OCI-LY7 (cell line): ENCODE data around the gene NOL8. TPM values are rescaled to one million over a fixed set of nuclear protein-coding genes. Genes with fewer than 3 reads are reported as not detected.
A peak's percentile ranks its signal among the peaks of the same experiment; 100 is the strongest.

Experiments
- BruUV-seq: library from RNA; stranded (reverse); fragments of 400-500 nt; replicated peaks from 2 replicates; lab custom pipeline; 2021; lab: Mats Ljungman, UMichigan
- CTCF ChIA-PET: fragments of 300-600 bp; sonication (Branson Sonifier 250); formaldehyde crosslinking; loops from one replicate; lab custom pipeline; 2022; ENCODE audit warnings: antibody characterized with exemption; ENCODE audit not compliant: unreplicated experiment; lab: Charles Lee
- POLR2A ChIA-PET: fragments of 300-600 bp; sonication (Branson Sonifier 250); formaldehyde crosslinking; loops from one replicate; lab custom pipeline; 2022; ENCODE audit warnings: antibody characterized with exemption; lab: Charles Lee
- DNase-seq: peaks from one replicate; pipeline ENCODE4 v3.0.0-alpha.2; 2015; ENCODE audit warnings: low spot score
- H2AFZ ChIP-seq: fragments of 200-600 bp; sonication (generic), shearing (Covaris generic); 2 replicates; pipeline ENCODE4 v1.6.1; 2014; ENCODE audit warnings: mild to moderate bottlenecking, antibody characterized with exemption, low read length, moderate library complexity
- H3K27ac ChIP-seq: fragments of 200-600 bp; sonication (generic); 2 replicates; pipeline ENCODE4 v1.5.1; 2014; ENCODE audit warnings: mixed run types, low read depth, mild to moderate bottlenecking, moderate library complexity, low read length, inconsistent platforms; ENCODE audit not compliant: poor library complexity, severe bottlenecking
- H3K36me3 ChIP-seq: fragments of 200-600 bp; sonication (generic); 2 replicates; pipeline ENCODE4 v1.6.1; 2014; ENCODE audit warnings: mild to moderate bottlenecking, antibody characterized with exemption, low read length, moderate library complexity, mixed read lengths; ENCODE audit not compliant: insufficient read depth
- H3K4me1 ChIP-seq: fragments of 200-600 bp; sonication (generic); 2 replicates; pipeline ENCODE4 v1.5.1; 2014; ENCODE audit warnings: mild to moderate bottlenecking, low read length; ENCODE audit not compliant: insufficient read depth, poor library complexity, severe bottlenecking
- H3K4me2 ChIP-seq: fragments of 200-600 bp; sonication (generic); 2 replicates; pipeline ENCODE4 v1.6.1; 2014; ENCODE audit warnings: mild to moderate bottlenecking, low read length
- H3K4me3 ChIP-seq: fragments of 200-600 bp; sonication (generic); 2 replicates; pipeline ENCODE4 v1.5.1; 2014; ENCODE audit warnings: mild to moderate bottlenecking, low read depth, low read length; ENCODE audit not compliant: poor library complexity, severe bottlenecking
- H3K79me2 ChIP-seq: fragments of 200-600 bp; sonication (generic); 2 replicates; pipeline ENCODE4 v1.6.1; 2016; ENCODE audit warnings: low read depth, mild to moderate bottlenecking, low read length, moderate library complexity, mixed read lengths; ENCODE audit not compliant: insufficient read depth
- H3K9me2 ChIP-seq: fragments of 200-600 bp; sonication (generic); 2 replicates; pipeline ENCODE4 v1.6.1; 2016; ENCODE audit warnings: mild to moderate bottlenecking, low read length, mixed read lengths; ENCODE audit not compliant: insufficient read depth
- H3K9me3 ChIP-seq: fragments of 200-600 bp; sonication (generic); 2 replicates; pipeline ENCODE4 v1.6.1; 2014; ENCODE audit warnings: mild to moderate bottlenecking, mixed run types, low read length, mixed read lengths
- H4K20me1 ChIP-seq: fragments of 200-600 bp; sonication (generic); 2 replicates; pipeline ENCODE4 v1.6.1; 2014; ENCODE audit warnings: mild to moderate bottlenecking, antibody characterized with exemption, low read length, moderate library complexity, mixed read lengths; ENCODE audit not compliant: insufficient read depth
- EZH2phosphoT487 ChIP-seq: fragments of 200-600 bp; sonication (generic); IDR thresholded peaks from 2 replicates; pipeline ENCODE4 v1.6.1; 2018; ENCODE audit warnings: low read depth, borderline replicate concordance, mild to moderate bottlenecking, mixed run types, antibody characterized with exemption, low read length, moderate library complexity, mixed read lengths
- intact Hi-C: fragments of 100-400 bp; cut with micrococcal nuclease; formaldehyde crosslinking; loops from one replicate; pipeline ENCODE4 v1.10.0; 2022; ENCODE audit not compliant: unreplicated experiment
- total RNA-seq, 2 experiments: library from RNA; depleted of rRNA in 1 of 2; stranded (reverse); fragments of >200 nt in 1 of 2; shearing (Covaris generic) in 1 of 2; gene quantifications; 2 replicates each; pipeline ENCODE4 v1.2.3, GENCODE V29; 2014 to 2022
- TF ChIP-seq, protein P1 (sequence below): fragments of 200-600 bp; sonication (generic); conservative IDR thresholded peaks from 2 replicates; pipeline ENCODE4 v1.5.1; 2014; ENCODE audit warnings: mild to moderate bottlenecking, antibody characterized with exemption, low read length, moderate library complexity, mixed read lengths

Gene NOL8
- total RNA-seq, 2 experiments from 2014 or later, result 29.3 to 63.6 TPM

DNA sequence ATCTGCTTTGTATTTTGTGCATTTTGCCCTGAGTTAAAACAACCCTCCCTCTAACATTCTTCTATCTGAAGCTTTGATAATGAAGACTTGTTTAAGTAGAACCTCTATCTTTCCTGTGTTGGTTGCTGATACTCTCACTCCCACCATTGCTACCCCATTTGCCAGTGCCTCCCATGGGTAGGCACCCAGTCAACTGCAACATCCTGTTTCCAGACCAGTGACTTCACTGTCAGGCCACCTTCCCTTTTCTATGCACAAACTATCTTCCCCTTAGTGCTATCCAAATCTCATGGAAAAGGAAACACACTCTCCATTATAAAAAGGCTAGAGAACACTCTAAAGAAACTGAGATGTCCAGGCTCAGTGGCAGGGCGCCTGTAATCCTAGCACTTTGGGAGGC lies 26.0 kb downstream of the NOL8 start:
- H3K4me1 ChIP-seq, result peaks cover 59% of the 10 kb centered on the region
- peaks cover 44% of the 10 kb centered on the region; the same call in 1 of the 2 replicates for H3K79me2 ChIP-seq
- H3K27ac ChIP-seq, result peak overlapping the region; percentile 81
- POLR2A ChIA-PET, result interaction anchor here (0.6 to 1.3 kb wide), 3 partner anchors 10 to 148 kb away, joined by 3 to 5 read pairs (median 4); no protein-coding TSS in a partner anchor
- no peaks in the 10 kb centered on the region for H4K20me1 ChIP-seq
- TF ChIP-seq EZH2phosphoT487, result no peak
- TF ChIP-seq, protein P1, sequence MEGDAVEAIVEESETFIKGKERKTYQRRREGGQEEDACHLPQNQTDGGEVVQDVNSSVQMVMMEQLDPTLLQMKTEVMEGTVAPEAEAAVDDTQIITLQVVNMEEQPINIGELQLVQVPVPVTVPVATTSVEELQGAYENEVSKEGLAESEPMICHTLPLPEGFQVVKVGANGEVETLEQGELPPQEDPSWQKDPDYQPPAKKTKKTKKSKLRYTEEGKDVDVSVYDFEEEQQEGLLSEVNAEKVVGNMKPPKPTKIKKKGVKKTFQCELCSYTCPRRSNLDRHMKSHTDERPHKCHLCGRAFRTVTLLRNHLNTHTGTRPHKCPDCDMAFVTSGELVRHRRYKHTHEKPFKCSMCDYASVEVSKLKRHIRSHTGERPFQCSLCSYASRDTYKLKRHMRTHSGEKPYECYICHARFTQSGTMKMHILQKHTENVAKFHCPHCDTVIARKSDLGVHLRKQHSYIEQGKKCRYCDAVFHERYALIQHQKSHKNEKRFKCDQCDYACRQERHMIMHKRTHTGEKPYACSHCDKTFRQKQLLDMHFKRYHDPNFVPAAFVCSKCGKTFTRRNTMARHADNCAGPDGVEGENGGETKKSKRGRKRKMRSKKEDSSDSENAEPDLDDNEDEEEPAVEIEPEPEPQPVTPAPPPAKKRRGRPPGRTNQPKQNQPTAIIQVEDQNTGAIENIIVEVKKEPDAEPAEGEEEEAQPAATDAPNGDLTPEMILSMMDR, result no peak
- no peaks in the 10 kb centered on the region for H3K9me3 ChIP-seq
- H3K4me3 ChIP-seq, result peak overlapping the region; percentile 28
- CTCF ChIA-PET, result no interaction called here
- peaks cover 80% of the 10 kb centered on the region for H3K36me3 ChIP-seq
- no peak overlapping the region for H2AFZ ChIP-seq
- intact Hi-C loops, result no loop called here
- no peaks in the 10 kb centered on the region for H3K9me2 ChIP-seq
- DNase-seq, result peak; percentile 84
- H3K4me2 ChIP-seq, result peak overlapping the region; percentile 48
- BruUV-seq, result no TSS peak

DNA sequence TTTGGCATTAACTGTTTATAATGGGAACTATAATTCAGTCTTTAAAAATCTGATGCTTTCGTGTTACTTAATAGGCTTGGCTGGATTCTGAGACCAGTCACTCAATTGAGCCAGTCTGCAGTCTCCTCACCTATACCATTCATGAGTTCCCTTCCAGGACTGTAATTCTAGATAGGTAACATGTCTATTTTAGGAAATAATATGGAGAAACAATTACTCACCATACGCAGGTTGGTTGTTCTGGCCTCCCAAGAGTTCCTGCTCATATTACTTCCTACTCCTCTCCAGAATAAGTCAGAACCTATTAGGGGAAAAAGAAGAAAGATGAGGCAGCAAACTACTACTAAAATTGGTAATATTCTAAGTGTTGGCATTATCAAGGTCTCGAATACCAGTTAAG lies 27.1 kb downstream of the NOL8 start:
- H3K36me3 ChIP-seq, result peaks cover 69% of the 10 kb centered on the region
- DNase-seq, result no peak
- BruUV-seq, result no TSS peak
- no peak for TF ChIP-seq EZH2phosphoT487
- TF ChIP-seq, protein P1, result no peak
- no peaks in the 10 kb centered on the region for H4K20me1 ChIP-seq
- H3K4me2 ChIP-seq, result 0 out of 2 replicates have a peak overlapping the region, but pooled peaks have one; percentile 2
- H3K9me2 ChIP-seq, result no peaks in the 10 kb centered on the region
- H3K79me2 ChIP-seq, result peaks cover 51% of the 10 kb centered on the region
- ChIA-PET CTCF (no interaction called here), POLR2A (interaction anchor here (0.9 kb wide), 1 partner anchor 35 kb away, joined by 3 read pairs; no protein-coding TSS in a partner anchor)
- intact Hi-C loops, result no loop called here
- no peak overlapping the region for H2AFZ ChIP-seq
- H3K27ac ChIP-seq, result peak overlapping the region; percentile 81
- no peak overlapping the region for H3K4me3 ChIP-seq
- peaks cover 59% of the 10 kb centered on the region for H3K4me1 ChIP-seq
- H3K9me3 ChIP-seq, result no peaks in the 10 kb centered on the region

DNA sequence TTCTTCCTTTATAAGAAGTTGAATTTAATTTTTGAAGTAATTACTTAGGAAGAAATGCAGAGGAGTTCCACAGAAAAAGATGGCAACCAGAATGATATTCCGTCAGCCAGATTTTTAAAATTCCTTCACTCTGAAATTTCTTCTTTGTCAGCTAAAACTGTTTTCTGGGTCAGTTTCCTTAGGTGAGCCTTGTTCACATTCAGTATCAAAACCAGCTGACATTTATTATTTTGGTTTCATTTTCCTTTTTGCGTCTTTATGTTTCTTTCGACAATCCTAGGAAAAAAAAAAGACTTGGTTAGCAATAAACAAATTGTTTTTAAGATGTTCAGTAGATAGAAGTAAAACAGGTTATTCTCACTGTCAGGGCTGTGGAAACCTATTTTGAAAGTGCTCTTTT lies 27.5 kb downstream of the NOL8 start:
- no peak overlapping the region for H3K4me3 ChIP-seq
- H3K27ac ChIP-seq, result no peak overlapping the region
- H3K9me3 ChIP-seq, result no peaks in the 10 kb centered on the region
- no peak overlapping the region for H3K4me2 ChIP-seq
- H3K9me2 ChIP-seq, result no peaks in the 10 kb centered on the region
- intact Hi-C loops, result no loop called here
- DNase-seq, result no peak
- POLR2A ChIA-PET, result interaction anchor here (0.7 kb wide), 1 partner anchor 46 kb away, joined by 3 read pairs; no protein-coding TSS in a partner anchor
- no TSS peak for BruUV-seq
- peaks cover 55% of the 10 kb centered on the region for H3K79me2 ChIP-seq
- H3K36me3 ChIP-seq, result peaks cover 68% of the 10 kb centered on the region
- CTCF ChIA-PET, result no interaction called here
- no peak overlapping the region for H2AFZ ChIP-seq
- no peak for TF ChIP-seq EZH2phosphoT487
- TF ChIP-seq, protein P1, result no peak
- H3K4me1 ChIP-seq, result peaks cover 59% of the 10 kb centered on the region
- H4K20me1 ChIP-seq, result peaks cover 3% of the 10 kb centered on the region; the same call in 1 of the 2 replicates
